Testis (tissue), 5 donors: Measurements from ENCODE around the gene DACT2. TPM values are rescaled to one million over a fixed set of nuclear protein-coding genes. Genes with fewer than 3 reads are reported as not detected.

Source experiments
- DNase-seq: peaks from one replicate; pipeline ENCODE4 v3.0.0-alpha.2; 2019
- H3K27ac ChIP-seq, 2 donors: fragments of 200-600 bp; sonication (generic); one replicate each; pipeline ENCODE4 v1.5.1; 2019
- H3K27me3 ChIP-seq: fragments of 200-600 bp; sonication (generic); one replicate; pipeline ENCODE4 v1.5.1; 2019
- H3K36me3 ChIP-seq: fragments of 200-600 bp; sonication (generic); one replicate; pipeline ENCODE4 v1.5.1; 2017; ENCODE audit warnings: low read depth; ENCODE audit errors: missing control alignments
- H3K4me1 ChIP-seq: fragments of 200-600 bp; sonication (generic); one replicate; pipeline ENCODE4 v1.5.1; 2019
- H3K4me3 ChIP-seq, 2 donors: fragments of 200-600 bp; sonication (generic); one replicate each; pipeline ENCODE4 v1.5.1; 2017 to 2019
- H3K9me3 ChIP-seq: fragments of 200-600 bp; sonication (generic); one replicate; pipeline ENCODE4 v1.5.1; 2017
- CTCF ChIP-seq, 3 experiments: fragments of 450-650 bp in 2 of 3; fragments of 200-600 bp in 1 of 3; sonication (generic) in 1 of 3; IDR thresholded peaks; one replicate each; pipeline ENCODE4 v1.5.1; 2016 to 2019; ENCODE audit warnings: antibody characterized with exemption in 3 of 3, mild to moderate bottlenecking in 2 of 3, moderate library complexity in 1 of 3
- POLR2A ChIP-seq: fragments of 450-650 bp; IDR thresholded peaks from one replicate; pipeline ENCODE4 v1.6.1; 2017; ENCODE audit warnings: antibody characterized with exemption, mild to moderate bottlenecking, moderate library complexity
- WGBS, 2 donors: methylation state at CpG; one replicate each; pipeline ENCODE4 v1.1.5; 2018; 5-methylcytosine and 5-hydroxymethylcytosine counted together
- intact Hi-C: fragments of 100-400 bp; cut with DNase I; formaldehyde crosslinking; loops from one replicate; pipeline ENCODE4 v1.15.1; 2023; ENCODE audit warnings: low total_unique reads
- long read RNA-seq, 2 donors: transcript quantifications; one replicate each; lab custom pipeline, GENCODE V29; 2026
- polyA plus RNA-seq: library from polyadenylated mRNA; stranded (reverse); fragments of 350-450 nt; fragmentation: Illumina TruSeq; extraction: RNeasy Lipid Tissue Mini Kit (QIAGEN cat#74804); gene quantifications from one replicate; pipeline ENCODE4 v1.2.3, GENCODE V29; 2014; ENCODE audit warnings: low read depth, low replicate concordance; ENCODE audit not compliant: insufficient read depth
- total RNA-seq, 2 donors: library from RNA; depleted of rRNA; stranded (reverse); fragments of >200 nt; gene quantifications; one replicate each; pipeline ENCODE4 v1.2.3, GENCODE V29; 2016

Gene DACT2
- total RNA-seq (10 to 100 TPM in 1 of 2 donors, 1 to 10 TPM in 1; 2.0 to 20.8 TPM), polyA plus RNA-seq (1.8 TPM)
- long read RNA-seq, donor 1, result 0 reads
- long read RNA-seq, donor 2, result 0 reads

- TF ChIP-seq CTCF (IDR thresholded peaks at IDR 0.05), result no peak
- no peak for TF ChIP-seq POLR2A
- peak within 1 kb of the TSS; percentile 24 to 56 for H3K4me3 ChIP-seq
- H3K27ac ChIP-seq, result no peak within 1 kb of the TSS
- H3K27me3 ChIP-seq, result no peaks in the 10 kb centered on the region
- H3K36me3 ChIP-seq, result no peaks in the 10 kb centered on the region
- 1 to 4% methylated on average over 23 to 26 of the region's 92 CpGs for WGBS, 2 donors
- H3K4me1 ChIP-seq, result no peaks in the 10 kb centered on the region
- peak; percentile 40 for DNase-seq
- H3K9me3 ChIP-seq, result no peaks in the 10 kb centered on the region
- intact Hi-C loops, result no loop called here
Measured at GRCh38 chr6:168319279-168320111, at the start of gene DACT2. Gene DACT2, minus strand, starts transcription at chr6:168319777. Its CDS starts 144 bp downstream, at chr6:168319633.

- no peak overlapping the region for H3K27ac ChIP-seq
- no peaks in the 10 kb centered on the region for H3K36me3 ChIP-seq
- TF ChIP-seq POLR2A (no peak), CTCF (IDR thresholded peaks at IDR 0.05) (no peak)
- no peaks in the 10 kb centered on the region for H3K4me1 ChIP-seq
- 87 to 89% methylated on average over 7 of the region's 7 CpGs for WGBS, 2 donors
- intact Hi-C loops, result no loop called here
- no peak for DNase-seq
- no peak overlapping the region for H3K4me3 ChIP-seq
- H3K9me3 ChIP-seq, result no peaks in the 10 kb centered on the region
- no peaks in the 10 kb centered on the region for H3K27me3 ChIP-seq
Measured at GRCh38 chr6:168368936-168369335, 49.4 kb upstream of the DACT2 start.

GRCh38 chr6:168368066-168368820, 48.7 kb upstream of the DACT2 start:
- Histone ChIP-seq H3K4me1 (no peaks in the 10 kb centered on the region), H3K27ac (no peak overlapping the region), H3K36me3 (no peaks in the 10 kb centered on the region), H3K27me3 (no peaks in the 10 kb centered on the region), H3K9me3 (no peaks in the 10 kb centered on the region), H3K4me3 (no peak overlapping the region)
- TF ChIP-seq POLR2A (no peak), CTCF (IDR thresholded peaks at IDR 0.05) (no peak)
- intact Hi-C loops, result no loop called here
- no peak for DNase-seq
- WGBS, 2 donors, result 63 to 64% methylated on average over 12 of the region's 12 CpGs

- intact Hi-C loops, result no loop called here
- TF ChIP-seq CTCF (IDR thresholded peaks at IDR 0.05) (no peak), POLR2A (no peak)
- no peaks in the 10 kb centered on the region for H3K27me3 ChIP-seq
- H3K4me1 ChIP-seq, result no peaks in the 10 kb centered on the region
- no peaks in the 10 kb centered on the region for H3K36me3 ChIP-seq
- H3K9me3 ChIP-seq, result no peaks in the 10 kb centered on the region
- no peak for DNase-seq
- H3K4me3 ChIP-seq, result no peak overlapping the region
- H3K27ac ChIP-seq, result no peak overlapping the region
- 63 to 73% methylated on average over 15 of the region's 15 CpGs for WGBS, 2 donors
Measured at GRCh38 chr6:168367285-168367751, 47.7 kb upstream of the DACT2 start.
